Activated CD4-positive, alpha-beta T cell treated with anti-CD3 and anti-CD28 coated beads for 24 hours (primary cell): ENCODE results near the gene MAP3K13.
"Not testable (repeated sequence)": the region's sequence is repeated elsewhere in the genome, so short reads cannot be mapped to it uniquely, and the experiment has no call there.

ENCODE experiments used
- DNase-seq, 2 donors: peaks; one replicate each; pipeline ENCODE4 v3.0.0-alpha.2; 2020; ENCODE audit warnings: low read depth in 2 of 2

The MAP3K13 gene

GRCh38 chr3:185341616-185342458, 21.1 kb upstream of the MAP3K13 start:
- DNase-seq: no peak

GRCh38 chr3:185342459-185343174, 20.3 kb upstream of the MAP3K13 start:
- DNase-seq: no peak

- DNase-seq: no peak
These were observed 15.5 kb upstream of the MAP3K13 start for GRCh38 chr3:185347399-185347798.

- no peak for DNase-seq
These were observed 12.1 kb upstream of the MAP3K13 start for GRCh38 chr3:185350841-185351240.

- DNase-seq: no peak
These were observed 11.5 kb upstream of the MAP3K13 start for GRCh38 chr3:185351396-185351795.

- DNase-seq: no peak
These were observed 9.7 kb upstream of the MAP3K13 start for GRCh38 chr3:185353225-185353624.

GRCh38 chr3:185353823-185354614, 8.9 kb upstream of the MAP3K13 start:
- DNase-seq: peak; percentile 49 to 64

- no peak for DNase-seq
These were observed 6.4 kb upstream of the MAP3K13 start for GRCh38 chr3:185356499-185356898.

- no peak for DNase-seq
These were observed 1.0 kb upstream of the MAP3K13 start for GRCh38 chr3:185361920-185362319.

- DNase-seq: no peak
These were observed 797 bp downstream of the MAP3K13 start for GRCh38 chr3:185363662-185364203.

GRCh38 chr3:185365291-185366073, 2.5 kb downstream of the MAP3K13 start:
- no peak for DNase-seq

- DNase-seq: no peak
These were observed 3.1 kb downstream of the MAP3K13 start for GRCh38 chr3:185366074-185366335.

- no peak for DNase-seq
These were observed 4.0 kb downstream of the MAP3K13 start for GRCh38 chr3:185366913-185367312.

GRCh38 chr3:185370349-185370748, 7.4 kb downstream of the MAP3K13 start:
- DNase-seq: not testable (repeated sequence)

GRCh38 chr3:185371306-185372074, 8.6 kb downstream of the MAP3K13 start:
- DNase-seq: no peak

GRCh38 chr3:185381320-185382058, 18.6 kb downstream of the MAP3K13 start:
- DNase-seq: no peak

GRCh38 chr3:185382154-185382553, 19.2 kb downstream of the MAP3K13 start:
- no peak for DNase-seq

GRCh38 chr3:185386515-185386914, 23.6 kb downstream of the MAP3K13 start:
- not testable (repeated sequence) for DNase-seq

GRCh38 chr3:185387646-185388045, 24.7 kb downstream of the MAP3K13 start:
- DNase-seq: no peak

- DNase-seq: no peak
These were observed 30.1 kb downstream of the MAP3K13 start for GRCh38 chr3:185393055-185393454.
